ENCODE measurements around the gene EDN2.

GRCh38 chr1:41513383-41513735, 28.9 kb upstream of the EDN2 start:
- no peak for TF ChIP-seq POLR2A (IDR thresholded peaks at IDR 0.05; ENCODE audit: low read depth, low read length)
- no peak for TF ChIP-seq POLR2AphosphoS5 (IDR thresholded peaks at IDR 0.05; ENCODE audit: low read depth, low read length)
- no peak for TF ChIP-seq TAF1 (IDR thresholded peaks at IDR 0.05; ENCODE audit: low read depth, low read length)
- no peak for TF ChIP-seq SPI1 (IDR thresholded peaks at IDR 0.05; ENCODE audit: low read depth, low read length)
- no peak for TF ChIP-seq PAX5 (IDR thresholded peaks at IDR 0.05; ENCODE audit: insufficient read depth, low read length, severe bottlenecking)

All from GM12891 (cell line).